ENCODE data around the gene ENSA.
A peak's percentile ranks its signal among the peaks of the same experiment; 100 is the strongest.

ENSA gene

GRCh38 chr1:150579945-150580642 is 49.3 kb downstream of the ENSA start:
- peak overlapping the region; percentile 73 for H3K4me3 ChIP-seq (ENCODE audit: low read depth, low read length)
- TF ChIP-seq MYC (IDR thresholded peaks at IDR 0.05; ENCODE audit: low read depth, low read length), result peak; percentile 56; the same call in 1 of the 2 replicates
- TF ChIP-seq MAX (IDR thresholded peaks at IDR 0.05; ENCODE audit: low read depth, low read length), result peak; percentile 56; the same call in 1 of the 2 replicates
- TF ChIP-seq POLR2A (IDR thresholded peaks at IDR 0.05; ENCODE audit: extremely low read depth, insufficient read length), result no peak
- no peak for TF ChIP-seq CTCF (IDR thresholded peaks at IDR 0.05; ENCODE audit: low read depth, low read length)
- DNase-seq (ENCODE audit: low read depth), result no peak

GRCh38 chr1:150579110-150579944 is 50.1 kb downstream of the ENSA start, which contains the start of gene MCL1:
MCL1 (minus strand) TSS chr1:150579610; CDS start chr1:150579530, 80 bp downstream.
- peak; percentile 96 for DNase-seq (ENCODE audit: low read depth)
- H3K4me3 ChIP-seq (ENCODE audit: low read depth, low read length), result peak within 1 kb of the TSS; percentile 88
- TF ChIP-seq POLR2A (IDR thresholded peaks at IDR 0.05; ENCODE audit: extremely low read depth, insufficient read length) (peak; percentile 95), MYC (IDR thresholded peaks at IDR 0.05; ENCODE audit: low read depth, low read length) (no peak)

- TF ChIP-seq MAX (IDR thresholded peaks at IDR 0.05; ENCODE audit: low read depth, low read length) (no peak), POLR2A (IDR thresholded peaks at IDR 0.05; ENCODE audit: extremely low read depth, insufficient read length) (no peak), MYC (IDR thresholded peaks at IDR 0.05; ENCODE audit: low read depth, low read length) (no peak; the same call in 1 of the 2 replicates), CTCF (IDR thresholded peaks at IDR 0.05; ENCODE audit: low read depth, low read length) (no peak)
These were observed 50.9 kb downstream of the ENSA start for GRCh38 chr1:150578272-150579109.

GRCh38 chr1:150577557-150578271 is 51.7 kb downstream of the ENSA start:
- TF ChIP-seq POLR2A (IDR thresholded peaks at IDR 0.05; ENCODE audit: extremely low read depth, insufficient read length) (no peak), MYC (IDR thresholded peaks at IDR 0.05; ENCODE audit: low read depth, low read length) (no peak), CTCF (IDR thresholded peaks at IDR 0.05; ENCODE audit: low read depth, low read length) (no peak), MAX (IDR thresholded peaks at IDR 0.05; ENCODE audit: low read depth, low read length) (no peak)
- H3K4me3 ChIP-seq (ENCODE audit: low read depth, low read length), result peak overlapping the region; percentile 88
- peak; percentile 41 for DNase-seq (ENCODE audit: low read depth)

More at GRCh38 chr1:150578272-150579109, 50.9 kb downstream of the ENSA start:
- peak overlapping the region; percentile 88 for H3K4me3 ChIP-seq (ENCODE audit: low read depth, low read length)
- DNase-seq (ENCODE audit: low read depth), result peak; percentile 73

GRCh38 chr1:150576794-150577556 is 52.4 kb downstream of the ENSA start:
- peak overlapping the region; percentile 88 for H3K4me3 ChIP-seq (ENCODE audit: low read depth, low read length)
- TF ChIP-seq CTCF (IDR thresholded peaks at IDR 0.05; ENCODE audit: low read depth, low read length) (no peak), MAX (IDR thresholded peaks at IDR 0.05; ENCODE audit: low read depth, low read length) (no peak), POLR2A (IDR thresholded peaks at IDR 0.05; ENCODE audit: extremely low read depth, insufficient read length) (no peak), MYC (IDR thresholded peaks at IDR 0.05; ENCODE audit: low read depth, low read length) (no peak)
- no peak for DNase-seq (ENCODE audit: low read depth)
